DMS53 (cell line): Measurements from ENCODE around the gene BEST3.

ENCODE experiments used
- DNase-seq: peaks from one replicate; lab custom pipeline; 2025; lab: John Stamatoyannopoulos, UW

BEST3 gene

GRCh38 chr12:69698769-69699540, at the start of gene BEST3:
Gene BEST3 (minus strand): TSS chr12:69699303. CDS start chr12:69697798, 1,505 bp downstream.
- DNase-seq: peak; percentile 67

- DNase-seq: no peak
Measured at GRCh38 chr12:69744109-69744508, 45.0 kb upstream of the BEST3 start.

GRCh38 chr12:69739287-69740191, 40.4 kb upstream of the BEST3 start:
- DNase-seq: peak; percentile 93

- peak; percentile 97 for DNase-seq
Measured at GRCh38 chr12:69738351-69739286, 39.5 kb upstream of the BEST3 start, which contains the start of gene RAB3IP. Gene RAB3IP (plus strand): TSS chr12:69738860. CDS start chr12:69755409, 16,549 bp downstream.

- DNase-seq: no peak
Measured at GRCh38 chr12:69733638-69734037, 34.5 kb upstream of the BEST3 start.

- peak; percentile 36 for DNase-seq
Measured at GRCh38 chr12:69732088-69732487, 33.0 kb upstream of the BEST3 start.

GRCh38 chr12:69726922-69727321, 27.8 kb upstream of the BEST3 start:
- no peak for DNase-seq

- DNase-seq: no peak
Measured at GRCh38 chr12:69720750-69721149, 21.6 kb upstream of the BEST3 start.

GRCh38 chr12:69719336-69720316, 20.5 kb upstream of the BEST3 start:
- DNase-seq: no peak

- no peak for DNase-seq
Measured at GRCh38 chr12:69714542-69714941, 15.4 kb upstream of the BEST3 start.

- DNase-seq: no peak
Measured at GRCh38 chr12:69712826-69713225, 13.7 kb upstream of the BEST3 start.

GRCh38 chr12:69708649-69709048, 9.5 kb upstream of the BEST3 start:
- DNase-seq: peak; percentile 11

- DNase-seq: no peak
Measured at GRCh38 chr12:69704357-69704756, 5.3 kb upstream of the BEST3 start.

- no peak for DNase-seq
Measured at GRCh38 chr12:69703146-69703642, 4.1 kb upstream of the BEST3 start.

- no peak for DNase-seq
Measured at GRCh38 chr12:69701826-69702225, 2.7 kb upstream of the BEST3 start.

- no peak for DNase-seq
Measured at GRCh38 chr12:69698054-69698453, 1.0 kb downstream of the BEST3 start.

GRCh38 chr12:69694123-69694522, 5.0 kb downstream of the BEST3 start:
- no peak for DNase-seq

- no peak for DNase-seq
Measured at GRCh38 chr12:69689638-69690037, 9.5 kb downstream of the BEST3 start.

GRCh38 chr12:69688471-69689427, 10.4 kb downstream of the BEST3 start:
- DNase-seq: peak; percentile 55
